Measurements from ENCODE around the gene BUB1B.

BUB1B gene

GRCh38 chr15:40264321-40265153 is 103.7 kb downstream of the BUB1B start:
- in situ Hi-C loops (cut with MboI; ENCODE audit: low sequenced_read_pairs, unreplicated experiment), result loop anchor here (25.0 kb wide), 1 partner anchor 477 kb away; the partner anchor contains the start of gene FSIP1

GRCh38 chr15:40265355-40265754 is 104.5 kb downstream of the BUB1B start:
- TF ChIP-seq CTCF (IDR thresholded peaks at IDR 0.05; ENCODE audit: borderline replicate concordance, control extremely low read depth, extremely low read depth, insufficient read depth, missing control alignments), result no peak
- in situ Hi-C loops (cut with MboI; ENCODE audit: low sequenced_read_pairs, unreplicated experiment), result loop anchor here (25.0 kb wide), 1 partner anchor 478 kb away; the partner anchor contains the start of gene FSIP1
- no peak for DNase-seq (ENCODE audit: low spot score)

More at GRCh38 chr15:40264321-40265153, 103.7 kb downstream of the BUB1B start:
- DNase-seq (ENCODE audit: low spot score), result no peak
- no peak for TF ChIP-seq CTCF (IDR thresholded peaks at IDR 0.05; ENCODE audit: borderline replicate concordance, control extremely low read depth, extremely low read depth, insufficient read depth, missing control alignments)

- DNase-seq (ENCODE audit: low spot score), result no peak
- in situ Hi-C loops (cut with MboI; ENCODE audit: low sequenced_read_pairs, unreplicated experiment), result loop anchor here (25.0 kb wide), 1 partner anchor 479 kb away; the partner anchor contains the start of gene FSIP1
- no peak for TF ChIP-seq CTCF (IDR thresholded peaks at IDR 0.05; ENCODE audit: borderline replicate concordance, control extremely low read depth, extremely low read depth, insufficient read depth, missing control alignments)
Observed at GRCh38 chr15:40265875-40266274, 105.0 kb downstream of the BUB1B start.

GRCh38 chr15:40266828-40267304 is 106.0 kb downstream of the BUB1B start:
- in situ Hi-C loops (cut with MboI; ENCODE audit: low sequenced_read_pairs, unreplicated experiment), result loop anchor here (25.0 kb wide), 1 partner anchor 480 kb away; the partner anchor contains the start of gene FSIP1
- no peak for DNase-seq (ENCODE audit: low spot score)
- no peak for TF ChIP-seq CTCF (IDR thresholded peaks at IDR 0.05; ENCODE audit: borderline replicate concordance, control extremely low read depth, extremely low read depth, insufficient read depth, missing control alignments)

- DNase-seq (ENCODE audit: low spot score), result no peak
- in situ Hi-C loops (cut with MboI; ENCODE audit: low sequenced_read_pairs, unreplicated experiment), result loop anchor here (25.0 kb wide), 1 partner anchor 480 kb away; the partner anchor contains the start of gene FSIP1
- no peak for TF ChIP-seq CTCF (IDR thresholded peaks at IDR 0.05; ENCODE audit: borderline replicate concordance, control extremely low read depth, extremely low read depth, insufficient read depth, missing control alignments)
Observed at GRCh38 chr15:40267670-40268069, 106.8 kb downstream of the BUB1B start.

- TF ChIP-seq CTCF (IDR thresholded peaks at IDR 0.05; ENCODE audit: borderline replicate concordance, control extremely low read depth, extremely low read depth, insufficient read depth, missing control alignments), result no peak
- in situ Hi-C loops (cut with MboI; ENCODE audit: low sequenced_read_pairs, unreplicated experiment), result loop anchor here (5.0 to 25.0 kb wide), 3 partner anchors 47 to 482 kb away; partner anchors contain the start of gene FSIP1
- no peak for DNase-seq (ENCODE audit: low spot score)
Observed at GRCh38 chr15:40269604-40270003, 108.7 kb downstream of the BUB1B start.
